ENCODE data around the gene MUCL3.
"Not testable (repeated sequence)": the region's sequence is repeated elsewhere in the genome, so short reads cannot be mapped to it uniquely, and the experiment has no call there.

MUCL3 gene

DNA sequence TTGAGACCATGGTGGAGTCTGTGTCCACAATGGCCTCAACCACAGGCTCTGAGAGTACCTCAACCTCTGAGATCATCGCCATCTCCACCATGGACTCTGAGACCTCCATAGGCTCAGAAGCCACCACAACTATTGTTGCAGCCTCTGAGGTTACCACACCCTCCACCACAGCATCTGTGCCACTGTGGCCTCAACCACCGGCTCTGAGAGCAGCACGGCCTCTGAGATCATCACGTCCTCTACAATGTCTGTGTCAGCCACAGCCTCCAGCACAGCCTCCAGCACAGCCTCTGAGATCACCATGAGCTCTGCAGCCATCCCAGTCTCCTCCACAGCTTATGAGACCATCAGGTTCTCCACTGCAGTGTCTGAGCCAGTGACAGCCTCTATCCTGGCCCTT, 23.3 kb downstream of the MUCL3 start:
- Histone ChIP-seq H3K9me2 (replicated peaks; ENCODE audit: control insufficient read depth, low read length) (no peaks in the 10 kb centered on the region), H3K9me3 (ENCODE audit: control insufficient read depth, insufficient read depth, low read length) (no peaks in the 10 kb centered on the region), H3K79me2 (ENCODE audit: control insufficient read depth, low read length) (no peaks in the 10 kb centered on the region), H3K4me3 (ENCODE audit: low read length) (no peak overlapping the region), H3K36me3 (ENCODE audit: control insufficient read depth, low read length) (no peaks in the 10 kb centered on the region), H4K20me1 (ENCODE audit: control insufficient read depth, insufficient read depth, low read depth, low read length) (no peaks in the 10 kb centered on the region), H3K4me2 (ENCODE audit: low read length) (no peak overlapping the region), H3K27me3 (ENCODE audit: control insufficient read depth, low read length) (peaks cover 8% of the 10 kb centered on the region), H3K4me1 (ENCODE audit: control insufficient read depth, low read length) (no peaks in the 10 kb centered on the region), H3K27ac (ENCODE audit: low read depth, low read length) (no peak overlapping the region), H3F3A (ENCODE audit: control insufficient read depth, insufficient read depth) (no peaks in the 10 kb centered on the region)
- TF ChIP-seq, protein P1, sequence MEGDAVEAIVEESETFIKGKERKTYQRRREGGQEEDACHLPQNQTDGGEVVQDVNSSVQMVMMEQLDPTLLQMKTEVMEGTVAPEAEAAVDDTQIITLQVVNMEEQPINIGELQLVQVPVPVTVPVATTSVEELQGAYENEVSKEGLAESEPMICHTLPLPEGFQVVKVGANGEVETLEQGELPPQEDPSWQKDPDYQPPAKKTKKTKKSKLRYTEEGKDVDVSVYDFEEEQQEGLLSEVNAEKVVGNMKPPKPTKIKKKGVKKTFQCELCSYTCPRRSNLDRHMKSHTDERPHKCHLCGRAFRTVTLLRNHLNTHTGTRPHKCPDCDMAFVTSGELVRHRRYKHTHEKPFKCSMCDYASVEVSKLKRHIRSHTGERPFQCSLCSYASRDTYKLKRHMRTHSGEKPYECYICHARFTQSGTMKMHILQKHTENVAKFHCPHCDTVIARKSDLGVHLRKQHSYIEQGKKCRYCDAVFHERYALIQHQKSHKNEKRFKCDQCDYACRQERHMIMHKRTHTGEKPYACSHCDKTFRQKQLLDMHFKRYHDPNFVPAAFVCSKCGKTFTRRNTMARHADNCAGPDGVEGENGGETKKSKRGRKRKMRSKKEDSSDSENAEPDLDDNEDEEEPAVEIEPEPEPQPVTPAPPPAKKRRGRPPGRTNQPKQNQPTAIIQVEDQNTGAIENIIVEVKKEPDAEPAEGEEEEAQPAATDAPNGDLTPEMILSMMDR (IDR thresholded peaks at IDR 0.05; ENCODE audit: low read depth, low read length, poor library complexity, severe bottlenecking), result no peak
- no peak for TF ChIP-seq EZH2phosphoT487 (IDR thresholded peaks at IDR 0.05; ENCODE audit: borderline replicate concordance, low read length)

DNA sequence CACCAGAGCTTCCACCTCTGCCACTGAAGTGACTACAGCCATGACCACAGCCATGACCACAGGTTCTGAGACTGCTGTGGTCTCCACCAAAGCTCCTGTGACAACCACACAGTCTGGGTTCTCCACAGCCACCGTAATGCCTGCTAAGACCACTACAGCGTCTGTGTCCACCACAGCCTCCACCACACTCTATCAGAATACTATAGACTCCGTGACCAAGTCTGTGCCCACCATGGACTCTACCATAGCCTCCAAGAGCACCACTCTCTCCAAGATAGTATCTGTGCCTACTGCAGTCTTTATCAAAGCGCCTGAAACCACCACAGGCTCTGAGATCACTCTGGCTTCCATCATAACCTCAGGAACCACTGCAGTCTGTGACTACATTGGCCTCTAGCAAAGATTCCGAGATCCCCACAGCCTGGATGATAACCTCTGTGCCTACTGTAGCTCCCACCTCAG, 24.4 kb downstream of the MUCL3 start:
- Histone ChIP-seq H3K36me3 (ENCODE audit: control insufficient read depth, low read length) (no peaks in the 10 kb centered on the region), H3F3A (ENCODE audit: control insufficient read depth, insufficient read depth) (no peaks in the 10 kb centered on the region), H3K79me2 (ENCODE audit: control insufficient read depth, low read length) (no peaks in the 10 kb centered on the region), H3K9me2 (replicated peaks; ENCODE audit: control insufficient read depth, low read length) (no peaks in the 10 kb centered on the region), H3K4me3 (ENCODE audit: low read length) (no peak overlapping the region), H3K4me1 (ENCODE audit: control insufficient read depth, low read length) (no peaks in the 10 kb centered on the region), H4K20me1 (ENCODE audit: control insufficient read depth, insufficient read depth, low read depth, low read length) (no peaks in the 10 kb centered on the region), H3K27me3 (ENCODE audit: control insufficient read depth, low read length) (peaks cover 8% of the 10 kb centered on the region), H3K9me3 (ENCODE audit: control insufficient read depth, insufficient read depth, low read length) (no peaks in the 10 kb centered on the region), H3K27ac (ENCODE audit: low read depth, low read length) (no peak overlapping the region), H3K4me2 (ENCODE audit: low read length) (no peak overlapping the region)
- TF ChIP-seq EZH2phosphoT487 (IDR thresholded peaks at IDR 0.05; ENCODE audit: borderline replicate concordance, low read length), result no peak
- TF ChIP-seq, protein P1 (IDR thresholded peaks at IDR 0.05; ENCODE audit: low read depth, low read length, poor library complexity, severe bottlenecking), result no peak

DNA sequence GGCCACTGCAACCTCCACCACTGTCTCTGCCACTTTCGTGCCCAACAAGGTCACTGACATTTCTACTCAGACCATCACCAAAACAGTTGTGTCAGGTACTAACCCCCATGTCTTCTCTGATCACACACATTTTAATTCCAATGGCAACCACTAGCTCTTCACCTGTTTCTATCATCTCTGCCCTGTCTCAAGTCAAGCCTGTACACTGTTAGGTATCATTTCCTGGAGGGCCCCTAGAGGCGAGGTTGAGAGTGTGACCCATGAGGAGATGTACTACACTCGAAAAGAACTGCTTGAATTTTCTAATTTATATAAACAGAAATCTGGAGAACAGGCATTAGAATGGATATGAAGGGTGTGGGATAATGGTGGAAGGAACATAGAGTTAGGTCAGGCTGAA, 25.4 kb downstream of the MUCL3 start:
- Histone ChIP-seq H3K36me3 (ENCODE audit: control insufficient read depth, low read length) (no peaks in the 10 kb centered on the region), H3K79me2 (ENCODE audit: control insufficient read depth, low read length) (no peaks in the 10 kb centered on the region), H3K4me1 (ENCODE audit: control insufficient read depth, low read length) (no peaks in the 10 kb centered on the region), H3K4me3 (ENCODE audit: low read length) (no peak overlapping the region), H3F3A (ENCODE audit: control insufficient read depth, insufficient read depth) (no peaks in the 10 kb centered on the region), H3K9me2 (replicated peaks; ENCODE audit: control insufficient read depth, low read length) (no peaks in the 10 kb centered on the region), H3K9me3 (ENCODE audit: control insufficient read depth, insufficient read depth, low read length) (no peaks in the 10 kb centered on the region), H4K20me1 (ENCODE audit: control insufficient read depth, insufficient read depth, low read depth, low read length) (no peaks in the 10 kb centered on the region), H3K27ac (ENCODE audit: low read depth, low read length) (no peak overlapping the region), H3K27me3 (ENCODE audit: control insufficient read depth, low read length) (peaks cover 4% of the 10 kb centered on the region), H3K4me2 (ENCODE audit: low read length) (no peak overlapping the region)
- TF ChIP-seq, protein P1 (IDR thresholded peaks at IDR 0.05; ENCODE audit: low read depth, low read length, poor library complexity, severe bottlenecking), result no peak
- TF ChIP-seq EZH2phosphoT487 (IDR thresholded peaks at IDR 0.05; ENCODE audit: borderline replicate concordance, low read length), result no peak

DNA sequence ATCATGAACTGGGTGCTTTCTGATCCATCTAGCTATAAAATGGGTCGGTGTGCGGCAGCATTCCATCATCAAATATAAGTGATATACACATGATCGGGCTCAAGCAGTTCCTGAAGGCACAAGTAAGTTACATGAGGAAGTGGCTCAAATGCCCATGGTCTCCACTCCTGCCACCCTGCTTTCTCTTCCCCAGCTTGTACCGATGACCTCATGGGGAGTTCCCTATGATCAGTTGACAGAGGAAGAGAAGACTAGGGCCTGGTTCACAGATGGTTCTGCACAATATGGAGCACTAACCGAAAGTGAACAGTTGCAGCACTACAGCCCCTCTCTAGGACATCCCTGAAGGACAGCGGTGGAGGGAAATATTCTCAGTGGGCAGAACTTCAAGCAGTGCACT, 28.4 kb downstream of the MUCL3 start:
- H3K9me2 ChIP-seq (replicated peaks; ENCODE audit: control insufficient read depth, low read length); H3K4me1 ChIP-seq (ENCODE audit: control insufficient read depth, low read length); H3K27ac ChIP-seq (ENCODE audit: low read depth, low read length); H4K20me1 ChIP-seq (ENCODE audit: control insufficient read depth, insufficient read depth, low read depth, low read length); H3K4me2 ChIP-seq (ENCODE audit: low read length); H3K27me3 ChIP-seq (ENCODE audit: control insufficient read depth, low read length); H3K79me2 ChIP-seq (ENCODE audit: control insufficient read depth, low read length); H3K9me3 ChIP-seq (ENCODE audit: control insufficient read depth, insufficient read depth, low read length); H3K4me3 ChIP-seq (ENCODE audit: low read length); H3F3A ChIP-seq (ENCODE audit: control insufficient read depth, insufficient read depth); H3K36me3 ChIP-seq (ENCODE audit: control insufficient read depth, low read length): not testable (repeated sequence)

Data from DOHH2 (cell line).